T47D (cell line): ENCODE measurements around the gene ZNF331.

Source experiments
- DNase-seq, 2 experiments: peaks; one replicate each; pipeline versions ENCODE4 v3.0.0 to v3.0.0-alpha.2; 2011 to 2012; ENCODE audit warnings: low read depth in 1 of 2, low spot score in 1 of 2
- JUND ChIP-seq: IDR thresholded peaks from 2 replicates; pipeline ENCODE4 v1.6.1; 2012; ENCODE audit warnings: low read depth
- in situ Hi-C: cut with HindIII; loops from 2 replicates; pipeline ENCODE4 v1.10.0; 2016; ENCODE audit warnings: low sequenced_read_pairs, low pct_unique_long_range_greater_than_20kb

Gene ZNF331

DNA sequence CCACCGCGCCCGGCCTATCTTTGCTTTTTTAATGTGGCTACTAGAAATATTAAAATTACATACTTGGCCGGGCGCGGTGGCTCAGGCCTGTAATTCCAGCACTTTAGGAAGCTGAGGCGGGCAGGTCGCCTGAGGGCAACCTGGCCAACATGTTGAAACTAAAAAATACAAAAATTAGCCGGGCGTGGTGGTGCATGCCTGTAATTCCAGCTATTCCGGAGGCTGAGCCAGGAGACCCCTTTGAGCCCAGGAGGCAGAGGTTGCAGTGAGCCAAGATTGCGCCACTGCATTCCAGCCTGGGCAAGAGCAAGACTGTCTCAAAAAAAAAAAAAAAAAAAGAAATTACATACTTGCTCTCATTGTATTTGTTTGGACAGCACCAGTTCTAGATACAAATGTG is 59.1 kb downstream of the ZNF331 start:
- in situ Hi-C loops, result no loop called here
- no peak for DNase-seq
- TF ChIP-seq JUND, result no peak

DNA sequence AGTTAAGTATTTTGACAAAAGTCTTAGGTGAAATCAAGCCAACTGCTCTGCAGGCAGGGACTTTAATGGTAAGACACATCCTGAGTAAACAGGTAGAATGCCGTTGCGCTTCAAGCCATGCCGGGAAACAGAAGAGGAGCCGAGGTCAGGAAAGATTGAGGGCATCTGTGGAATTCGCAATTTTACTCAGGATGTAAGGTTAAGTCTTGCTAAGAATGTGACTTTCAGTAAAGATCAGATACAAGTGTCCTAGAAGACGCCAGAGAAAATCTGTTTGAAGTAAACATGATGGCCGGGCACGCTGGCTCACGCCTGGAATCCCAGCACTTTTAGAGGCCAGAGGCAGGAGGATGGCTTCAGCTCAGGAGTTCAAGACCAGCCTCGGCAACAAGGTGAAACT is 60.4 kb downstream of the ZNF331 start:
- TF ChIP-seq JUND, result no peak
- in situ Hi-C loops, result no loop called here
- DNase-seq, result no peak

DNA sequence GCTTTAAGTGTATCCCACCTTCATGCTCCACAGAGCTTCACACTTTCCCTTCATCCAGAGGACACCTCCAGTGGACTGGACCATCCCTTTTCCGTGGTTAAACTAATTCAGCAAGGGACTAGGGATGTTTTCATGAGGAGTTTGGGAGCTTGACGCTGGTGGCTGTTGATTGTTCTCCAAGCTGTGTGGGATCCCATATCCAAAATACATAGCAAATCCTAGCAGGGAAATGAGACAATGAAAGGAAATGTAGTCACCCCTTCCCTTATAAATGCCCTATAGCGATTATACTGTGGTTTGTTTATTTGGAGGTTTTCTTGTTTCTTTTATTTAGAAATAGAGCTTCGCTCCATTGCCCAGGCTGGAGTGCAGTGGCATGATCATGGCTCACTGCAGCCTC is 62.3 kb downstream of the ZNF331 start:
- in situ Hi-C loops, result no loop called here
- DNase-seq, result no peak
- TF ChIP-seq JUND, result no peak

DNA sequence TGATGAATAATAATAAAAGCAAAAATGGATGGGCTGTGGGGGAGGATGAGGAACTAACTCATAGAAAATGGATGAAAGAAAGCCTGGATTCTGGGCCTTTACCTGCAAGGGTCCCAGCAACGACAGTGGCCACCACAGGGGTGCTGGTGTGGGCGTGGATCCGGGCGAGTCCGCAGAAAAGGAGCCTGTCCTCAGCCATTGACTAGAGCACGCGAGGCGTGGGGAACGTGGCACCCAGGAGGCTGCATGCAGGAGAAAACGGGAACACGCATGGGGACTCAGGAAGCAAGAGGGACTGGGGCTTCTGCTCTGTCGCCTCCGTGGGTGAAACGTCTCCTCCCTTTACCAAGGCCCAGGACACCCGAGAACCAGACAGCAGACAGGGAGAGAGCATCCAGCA is 68.1 kb downstream of the ZNF331 start:
- in situ Hi-C loops, result no loop called here
- TF ChIP-seq JUND, result no peak
- DNase-seq, result no peak

DNA sequence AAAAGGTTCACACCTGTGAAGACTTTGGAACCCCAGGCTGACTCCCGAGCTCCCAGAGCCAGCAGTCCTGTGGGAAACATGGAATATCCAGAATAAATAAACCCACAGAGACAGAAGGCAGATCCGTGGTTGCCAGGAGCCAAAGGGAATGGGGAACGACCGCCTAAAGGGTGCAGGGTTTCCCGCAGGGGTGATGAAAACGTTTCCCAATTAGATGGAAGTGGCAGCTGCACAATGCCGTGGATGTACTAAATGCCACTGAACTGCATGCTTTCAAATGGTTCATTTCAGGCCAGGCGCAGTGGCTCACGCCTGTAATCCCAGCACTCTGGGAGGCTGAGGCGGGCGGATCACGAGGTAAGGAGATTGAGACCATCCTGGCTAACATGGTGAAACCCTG is 70.4 kb downstream of the ZNF331 start:
- no peak for DNase-seq
- in situ Hi-C loops, result no loop called here
- TF ChIP-seq JUND, result no peak

DNA sequence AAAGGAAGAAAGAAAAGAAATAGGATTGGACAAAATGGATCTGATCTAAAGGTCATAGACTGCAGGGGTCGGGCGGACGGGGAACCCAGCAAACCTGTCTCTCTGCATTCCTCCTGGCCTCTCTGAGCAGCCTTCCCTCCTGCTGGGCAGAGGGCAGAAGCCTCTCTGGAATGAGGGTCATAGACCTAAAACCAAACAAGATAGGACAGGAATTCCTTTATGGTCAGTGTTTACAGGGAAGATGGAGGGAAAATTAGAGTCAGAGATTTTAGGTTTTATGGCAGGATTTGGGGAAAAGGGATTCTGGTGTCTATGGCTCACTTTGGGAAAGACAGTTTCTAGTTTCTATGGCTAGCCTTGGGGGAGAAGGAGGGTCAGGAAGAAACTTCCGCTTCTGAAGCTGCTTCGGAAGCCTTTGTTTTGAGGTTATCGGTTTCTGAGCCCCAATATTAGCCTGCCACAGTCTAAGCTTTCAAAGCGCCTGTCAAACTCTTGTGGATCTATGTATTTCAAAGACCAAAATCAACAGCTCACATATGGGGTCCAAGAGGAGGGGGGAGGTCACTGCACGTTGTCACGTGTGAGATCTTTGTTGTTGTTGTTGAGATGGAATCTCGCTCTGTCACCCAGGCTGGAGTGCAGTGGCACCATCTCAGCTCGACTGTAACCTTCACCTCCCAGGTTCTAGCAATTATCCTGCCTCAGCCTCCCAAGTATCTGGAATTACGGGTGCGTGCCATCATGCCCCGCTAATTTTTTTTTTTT is 75.0 kb downstream of the ZNF331 start:
- TF ChIP-seq JUND, result no peak
- peak in 1 of 2 experiments; percentile 68 for DNase-seq
- in situ Hi-C loops, result no loop called here

DNA sequence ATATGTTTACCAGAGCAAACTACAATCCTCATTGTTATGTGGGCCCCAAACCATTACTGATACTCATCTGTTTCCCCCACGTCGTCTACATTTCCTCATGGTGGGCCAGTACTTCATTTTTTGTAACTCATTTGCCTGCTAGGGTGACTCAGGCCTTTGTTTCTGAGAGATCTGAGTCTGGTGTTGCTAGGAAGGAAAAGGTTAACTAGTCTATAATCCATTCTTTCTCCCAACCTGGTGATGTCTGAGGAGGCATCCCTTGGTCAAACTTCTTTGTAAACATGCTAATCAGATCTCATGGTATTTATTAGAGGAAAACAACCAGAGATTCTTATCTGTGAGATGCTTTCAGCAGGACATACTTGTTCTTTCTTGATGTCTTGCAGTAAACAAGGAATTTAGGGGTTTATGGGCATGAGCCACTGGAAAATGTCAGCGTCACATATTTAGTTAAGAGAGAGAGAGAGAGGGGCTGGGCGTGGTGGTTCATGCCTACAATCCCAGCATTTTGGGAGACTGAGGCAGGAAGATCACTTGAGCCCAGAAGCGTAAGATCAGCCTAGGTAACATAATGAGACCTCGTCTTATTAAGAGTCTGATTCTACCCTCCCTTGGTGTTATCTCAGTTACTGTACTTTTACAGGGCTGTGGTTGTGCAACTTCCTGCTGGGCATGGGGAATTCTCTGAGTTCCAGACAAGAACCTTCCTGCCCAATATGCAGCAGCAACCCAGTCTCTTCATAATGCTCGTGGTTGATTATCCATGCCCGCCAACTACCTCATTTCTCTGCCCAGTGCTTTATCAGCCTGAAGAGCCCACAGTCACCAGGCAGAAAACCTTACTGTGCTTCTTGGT is 84.2 kb downstream of the ZNF331 start:
- DNase-seq, result peak in 1 of 2 experiments; percentile 35
- TF ChIP-seq JUND, result 0 out of 2 replicates have a peak, but pooled peaks have one; percentile 24
- in situ Hi-C loops, result no loop called here

DNA sequence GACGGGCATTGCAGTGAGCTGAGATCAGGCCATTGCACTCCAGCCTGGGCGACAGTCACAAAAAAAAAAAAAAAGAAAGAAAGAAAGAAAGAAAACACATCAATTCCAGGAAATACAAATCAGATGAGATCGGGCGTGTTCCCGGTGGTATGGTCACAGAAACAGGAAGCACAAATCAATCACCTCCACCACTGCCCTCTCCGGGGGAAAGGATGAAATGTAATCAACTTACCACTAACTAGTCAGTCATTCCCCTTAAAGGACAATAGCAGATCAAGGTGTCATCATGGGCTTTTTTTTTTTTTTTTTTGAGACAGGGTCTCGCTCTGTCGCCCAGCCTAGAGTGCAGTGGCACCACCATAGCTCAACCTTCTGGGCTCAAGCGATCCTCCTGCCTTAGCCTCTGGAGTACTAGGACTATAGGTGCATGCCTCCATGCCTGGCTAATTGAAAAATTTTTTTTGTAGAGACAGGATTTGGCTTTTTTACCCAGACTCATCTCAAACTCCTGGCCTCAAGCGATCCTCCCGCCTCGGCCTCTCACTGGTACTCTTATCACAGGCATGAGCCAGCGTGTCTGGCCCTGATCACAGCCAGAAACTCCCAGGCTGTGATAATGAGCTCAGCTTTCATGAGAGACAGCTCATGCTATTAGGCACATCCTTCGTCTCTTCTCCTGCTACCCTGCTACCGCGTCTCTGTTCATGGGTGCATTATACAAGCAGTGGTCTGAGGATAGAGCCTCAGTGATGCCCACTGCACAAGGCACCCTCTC is 87.0 kb downstream of the ZNF331 start:
- no peak for TF ChIP-seq JUND
- in situ Hi-C loops, result no loop called here
- no peak for DNase-seq

DNA sequence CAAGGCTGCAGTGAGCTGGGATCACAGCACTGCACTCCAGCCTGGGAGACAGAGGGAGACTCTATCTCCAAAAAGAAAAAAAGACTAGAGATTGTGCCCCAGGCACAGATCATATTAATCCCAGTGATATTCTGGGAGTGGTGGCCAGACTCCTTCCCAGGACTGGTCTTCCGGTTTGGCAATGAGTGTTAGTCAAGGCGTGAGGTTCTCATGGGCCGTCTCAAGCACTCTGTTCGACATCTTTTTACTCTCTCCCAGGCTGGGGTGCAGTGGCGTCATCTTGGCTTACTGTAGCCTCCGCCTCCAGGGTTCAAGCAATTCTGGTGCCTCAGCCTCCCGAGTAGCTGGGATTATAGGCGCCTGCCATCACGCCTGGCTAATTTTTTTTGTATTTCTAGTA is 88.5 kb downstream of the ZNF331 start:
- no peak for DNase-seq
- TF ChIP-seq JUND, result no peak
- in situ Hi-C loops, result no loop called here

DNA sequence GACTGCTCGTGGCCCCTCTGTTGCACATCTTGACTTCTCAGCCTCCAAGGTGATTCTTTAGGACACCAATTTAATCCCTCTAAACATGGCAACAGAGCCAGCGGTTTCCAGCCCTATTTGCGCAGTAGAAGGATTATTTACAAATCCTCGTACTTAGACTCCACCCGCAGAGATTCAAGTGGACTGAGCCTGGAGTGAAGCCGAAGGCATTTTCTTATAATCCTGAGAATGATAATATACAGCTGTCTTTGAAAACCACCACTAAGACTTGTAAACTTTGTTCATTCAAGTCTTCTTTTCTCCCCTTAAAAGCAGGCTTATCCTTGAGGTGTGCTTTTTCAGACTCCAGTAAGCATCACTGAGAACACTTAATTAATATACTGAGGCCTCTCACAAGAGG is 89.0 kb downstream of the ZNF331 start:
- no peak for DNase-seq
- TF ChIP-seq JUND, result no peak
- in situ Hi-C loops, result no loop called here
